H1 (cell line): ENCODE results near the gene CTNNA3.

Experiments used
- JUND ChIP-seq: IDR thresholded peaks from 2 replicates; pipeline ENCODE4 v1.6.1; 2011; ENCODE audit warnings: mild to moderate bottlenecking, improper control_type of control experiment, low read length
- NRF1 ChIP-seq: IDR thresholded peaks from 2 replicates; pipeline ENCODE4 v1.6.1; 2011; ENCODE audit warnings: mild to moderate bottlenecking, low read depth, low read length, improper control_type of control experiment
- RAD21 ChIP-seq, 2 experiments: IDR thresholded peaks in 1 of 2; conservative IDR thresholded peaks in 1 of 2; 2 replicates each; pipeline ENCODE4 v1.6.1; 2011; ENCODE audit warnings: low read depth in 2 of 2, low read length in 2 of 2, improper control_type of control experiment in 1 of 2, inconsistent platforms in 1 of 2, mild to moderate bottlenecking in 1 of 2, moderate library complexity in 1 of 2
- SIN3A ChIP-seq, 2 experiments: IDR thresholded peaks in 1 of 2; conservative IDR thresholded peaks in 1 of 2; 2 replicates each; pipeline ENCODE4 v1.6.1; 2011 to 2012; ENCODE audit warnings: low read length in 2 of 2, improper control_type of control experiment in 1 of 2, low read depth in 1 of 2, mild to moderate bottlenecking in 1 of 2
- SIX5 ChIP-seq: IDR thresholded peaks from 2 replicates; pipeline ENCODE4 v1.6.1; 2011; ENCODE audit warnings: mild to moderate bottlenecking, low read depth, low read length
- TAF1 ChIP-seq: IDR thresholded peaks from 2 replicates; pipeline ENCODE4 v1.6.1; 2011; ENCODE audit warnings: mild to moderate bottlenecking, low read depth, low read length
- TBP ChIP-seq: IDR thresholded peaks from 2 replicates; pipeline ENCODE4 v1.6.1; 2011; ENCODE audit warnings: low read depth, low read length, improper control_type of control experiment
- TEAD4 ChIP-seq: IDR thresholded peaks from 2 replicates; pipeline ENCODE4 v1.6.1; 2012; ENCODE audit warnings: low read depth, low read length, inconsistent platforms, mixed read lengths
- YY1 ChIP-seq: IDR thresholded peaks from 2 replicates; pipeline ENCODE4 v1.6.1; 2011; ENCODE audit warnings: low read depth, mild to moderate bottlenecking, low read length
- TF ChIP-seq, protein P1 (sequence below), 3 experiments: IDR thresholded peaks; 1 replicate in 2 of 3; 2 replicates in 1 of 3; pipeline versions ENCODE4 v1.5.1 to v1.6.1; 2011; ENCODE audit warnings: low read length in 3 of 3, mild to moderate bottlenecking in 3 of 3, inconsistent platforms in 2 of 3, low read depth in 1 of 3, moderate library complexity in 1 of 3; ENCODE audit not compliant: insufficient read depth in 1 of 3; ENCODE audit errors: control extremely low read depth in 1 of 3

DNA sequence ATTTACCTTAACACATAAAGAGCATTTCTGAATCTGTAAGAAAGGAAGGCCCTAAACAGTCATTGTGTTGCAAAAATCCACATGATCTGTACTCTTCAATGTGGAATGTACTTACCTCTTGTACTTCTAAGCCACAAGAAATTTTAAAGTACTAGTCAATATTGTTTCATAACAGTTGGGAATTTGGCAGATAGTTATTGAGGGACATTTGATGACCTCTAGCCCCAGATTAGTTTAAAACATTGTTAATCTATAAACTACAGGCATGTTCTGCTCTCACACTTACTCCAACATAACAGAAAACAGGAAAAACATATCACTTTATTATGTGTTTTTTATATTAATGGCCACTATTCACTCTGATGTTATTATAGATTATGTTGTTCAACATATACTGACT is 1755.9 kb downstream of the CTNNA3 start:
- TF ChIP-seq YY1 (no peak), TBP (no peak), TAF1 (no peak), TEAD4 (no peak), JUND (no peak), RAD21 (IDR thresholded peaks at IDR 0.05 in 1 of 2, conservative IDR thresholded peaks at IDR 0.05 in 1 of 2; ENCODE audit: low read depth in 2 of 2, low read length in 2 of 2) (no peak), SIN3A (conservative IDR thresholded peaks at IDR 0.05 in 1 of 2, IDR thresholded peaks at IDR 0.05 in 1 of 2; ENCODE audit: low read depth in 1 of 2, low read length in 2 of 2) (no peak), NRF1 (no peak), SIX5 (no peak)
- TF ChIP-seq, protein P1, sequence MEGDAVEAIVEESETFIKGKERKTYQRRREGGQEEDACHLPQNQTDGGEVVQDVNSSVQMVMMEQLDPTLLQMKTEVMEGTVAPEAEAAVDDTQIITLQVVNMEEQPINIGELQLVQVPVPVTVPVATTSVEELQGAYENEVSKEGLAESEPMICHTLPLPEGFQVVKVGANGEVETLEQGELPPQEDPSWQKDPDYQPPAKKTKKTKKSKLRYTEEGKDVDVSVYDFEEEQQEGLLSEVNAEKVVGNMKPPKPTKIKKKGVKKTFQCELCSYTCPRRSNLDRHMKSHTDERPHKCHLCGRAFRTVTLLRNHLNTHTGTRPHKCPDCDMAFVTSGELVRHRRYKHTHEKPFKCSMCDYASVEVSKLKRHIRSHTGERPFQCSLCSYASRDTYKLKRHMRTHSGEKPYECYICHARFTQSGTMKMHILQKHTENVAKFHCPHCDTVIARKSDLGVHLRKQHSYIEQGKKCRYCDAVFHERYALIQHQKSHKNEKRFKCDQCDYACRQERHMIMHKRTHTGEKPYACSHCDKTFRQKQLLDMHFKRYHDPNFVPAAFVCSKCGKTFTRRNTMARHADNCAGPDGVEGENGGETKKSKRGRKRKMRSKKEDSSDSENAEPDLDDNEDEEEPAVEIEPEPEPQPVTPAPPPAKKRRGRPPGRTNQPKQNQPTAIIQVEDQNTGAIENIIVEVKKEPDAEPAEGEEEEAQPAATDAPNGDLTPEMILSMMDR (IDR thresholded peaks at IDR 0.05; ENCODE audit: control extremely low read depth in 1 of 3, insufficient read depth in 1 of 3, low read depth in 1 of 3, low read length in 3 of 3): no peak
